Femur (tissue), 1 donor: ENCODE measurements around the gene SLC10A2.

Experiments
- DNase-seq: peaks from one replicate; pipeline ENCODE4 v3.0.0-alpha.2; 2017

Gene SLC10A2

DNA sequence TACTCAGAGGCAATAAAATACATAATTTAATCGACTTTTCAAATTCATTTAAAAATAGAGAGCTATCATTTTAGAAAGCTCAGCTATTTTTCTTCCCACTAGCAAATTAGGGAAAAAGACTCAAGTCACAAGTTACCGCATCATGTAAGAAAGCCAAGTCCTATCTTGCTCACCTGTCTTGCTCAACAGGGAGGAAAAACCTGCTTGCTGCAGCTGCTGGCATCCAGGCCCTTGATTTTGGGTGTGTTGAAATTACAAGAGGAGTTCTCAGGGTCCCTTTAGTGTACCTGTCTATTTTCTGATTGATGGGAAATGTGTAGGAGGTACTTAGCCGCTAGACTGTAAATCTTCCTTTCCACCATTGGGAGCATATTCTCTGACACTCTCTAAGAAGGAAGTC lies 22.2 kb downstream of the SLC10A2 start:
- DNase-seq: no peak

DNA sequence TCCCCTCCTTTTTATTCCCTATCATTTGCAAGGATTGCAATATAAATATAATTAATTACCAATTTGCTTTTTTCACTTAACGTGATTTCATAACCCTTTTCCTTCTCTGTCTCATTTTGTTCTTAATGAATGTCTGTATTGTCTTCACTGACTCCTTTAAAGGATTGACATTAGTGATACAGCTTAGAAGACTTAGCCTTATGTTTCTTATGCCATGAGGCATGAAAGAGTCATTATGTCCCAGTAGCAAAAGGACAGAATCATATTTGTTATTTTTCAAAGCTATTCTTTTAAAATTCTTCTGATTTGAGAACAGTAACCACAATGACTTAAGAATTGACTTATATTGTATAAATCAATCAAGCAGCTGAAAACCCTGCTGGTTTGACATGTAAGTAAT lies 26.2 kb downstream of the SLC10A2 start:
- DNase-seq: no peak

DNA sequence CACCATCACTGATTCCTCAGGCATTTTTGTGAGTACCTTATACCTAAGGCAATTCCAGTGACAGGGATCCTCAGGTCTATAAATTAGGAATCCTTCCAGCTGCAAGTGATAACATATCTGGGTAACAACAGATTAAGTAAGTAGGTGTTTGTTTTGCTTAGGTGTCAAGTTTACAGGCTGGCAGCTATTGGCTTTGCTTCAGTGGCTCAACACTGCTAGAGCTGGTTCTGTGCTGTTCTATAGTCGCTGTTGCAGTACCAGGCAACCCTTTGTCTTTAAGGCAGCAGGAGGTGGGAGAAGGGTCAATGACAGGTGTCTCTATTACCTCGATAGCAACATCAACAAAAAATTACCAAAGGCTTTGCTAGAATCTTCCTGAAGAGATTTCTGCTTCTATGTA lies 27.0 kb downstream of the SLC10A2 start:
- DNase-seq: no peak

DNA sequence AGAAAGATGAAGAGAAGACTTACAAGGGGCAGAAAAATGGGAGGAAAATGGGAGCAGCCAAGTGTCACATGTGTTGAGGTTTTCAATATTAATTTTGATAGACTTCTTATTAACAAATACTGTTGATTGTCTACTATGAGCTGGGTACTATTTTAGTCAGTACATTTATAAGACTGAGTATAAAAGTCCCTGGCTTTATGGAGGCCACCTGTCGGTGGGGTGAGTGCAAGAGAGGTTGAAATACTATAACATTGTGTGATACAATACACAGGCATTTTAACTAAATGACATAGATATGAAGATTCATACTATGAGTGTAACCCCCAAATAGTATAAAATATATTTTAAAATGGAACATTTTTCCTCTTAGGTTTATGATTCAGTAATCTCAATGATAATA lies 29.9 kb downstream of the SLC10A2 start:
- DNase-seq: no peak

DNA sequence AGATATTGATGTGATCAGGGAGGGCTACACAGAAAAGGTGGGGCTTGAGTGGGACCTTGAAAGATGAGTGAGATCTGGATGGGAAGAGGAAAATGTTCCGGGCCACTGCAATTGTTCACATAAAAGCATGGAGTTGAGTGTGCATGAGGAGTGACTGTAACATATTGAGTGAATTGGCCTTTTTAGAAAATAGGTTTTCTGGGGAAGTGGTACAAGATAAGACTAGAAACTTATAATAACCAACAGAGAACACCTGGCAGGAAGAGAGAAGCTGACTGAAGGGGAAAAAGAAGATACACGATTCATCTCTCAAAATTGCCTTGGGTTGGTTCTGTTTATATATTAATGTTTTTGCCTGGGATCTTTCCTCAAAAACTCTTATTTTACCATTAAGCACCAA lies 32.2 kb downstream of the SLC10A2 start:
- DNase-seq: no peak

DNA sequence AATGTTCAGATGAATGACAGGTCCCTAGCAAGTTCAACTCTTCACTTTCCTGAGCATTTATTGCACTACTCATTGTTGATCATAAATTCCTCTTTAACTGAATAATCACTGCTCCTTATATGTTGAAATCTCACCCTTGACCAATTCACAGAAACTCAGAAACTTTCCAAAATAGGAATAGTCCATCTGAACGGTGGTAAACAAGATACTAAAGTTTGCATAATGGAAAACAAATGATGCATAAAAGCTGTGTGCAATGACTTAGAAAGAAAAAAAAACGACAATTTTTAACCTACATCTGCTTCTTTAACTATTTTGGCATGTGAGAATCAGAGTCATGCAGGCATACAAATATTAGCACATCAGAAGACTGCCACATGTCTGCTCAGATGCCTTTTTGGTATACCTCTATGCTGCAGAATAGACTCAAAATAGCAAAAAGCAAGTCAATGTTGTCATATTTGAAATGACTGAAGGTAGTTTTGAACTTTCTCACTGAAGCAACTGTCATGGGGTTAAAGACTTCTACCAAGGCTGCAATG lies 34.8 kb downstream of the SLC10A2 start:
- no peak for DNase-seq

DNA sequence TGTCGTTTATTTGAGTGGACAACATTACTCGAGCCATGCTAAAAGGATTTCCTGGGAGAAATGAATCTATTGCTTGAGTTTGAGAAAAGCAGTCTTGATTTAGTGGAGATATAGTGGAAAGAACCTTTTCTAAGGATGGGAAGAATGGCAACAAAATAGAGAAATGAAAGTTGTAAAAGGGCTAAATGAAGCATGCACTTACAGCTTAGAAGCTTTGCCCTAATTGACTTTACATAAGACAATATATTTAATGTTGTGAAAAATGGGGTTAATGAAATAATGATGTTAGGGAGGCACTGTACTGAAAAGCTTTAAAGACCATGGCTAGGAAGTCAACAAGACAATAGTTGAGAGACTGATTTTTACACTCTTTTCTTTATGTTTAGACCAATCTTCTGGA lies 35.4 kb downstream of the SLC10A2 start:
- DNase-seq: no peak

DNA sequence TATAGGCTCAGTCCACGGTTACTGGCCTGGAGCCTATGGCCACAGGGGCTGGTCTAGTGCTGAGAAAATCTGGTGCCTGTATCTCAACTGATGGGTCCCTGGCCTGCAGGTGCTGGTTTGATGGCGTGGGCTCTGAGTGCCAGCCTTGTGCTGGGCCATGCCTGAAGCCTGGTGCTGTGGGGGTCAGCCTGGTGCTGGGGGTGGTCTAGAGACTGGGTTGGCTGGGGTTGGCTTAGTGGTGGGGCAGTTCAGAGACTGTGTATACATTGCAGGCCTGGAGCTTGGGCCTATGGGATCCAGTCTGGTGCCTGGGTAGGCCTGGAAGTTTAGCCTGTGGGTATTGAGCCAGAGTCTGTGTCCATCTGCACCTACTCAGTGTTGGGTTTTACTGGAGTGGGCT lies 36.4 kb downstream of the SLC10A2 start:
- no peak for DNase-seq

- no peak for DNase-seq
Measured at GRCh38 chr13:103022336-103022735, 43.9 kb downstream of the SLC10A2 start.

DNA sequence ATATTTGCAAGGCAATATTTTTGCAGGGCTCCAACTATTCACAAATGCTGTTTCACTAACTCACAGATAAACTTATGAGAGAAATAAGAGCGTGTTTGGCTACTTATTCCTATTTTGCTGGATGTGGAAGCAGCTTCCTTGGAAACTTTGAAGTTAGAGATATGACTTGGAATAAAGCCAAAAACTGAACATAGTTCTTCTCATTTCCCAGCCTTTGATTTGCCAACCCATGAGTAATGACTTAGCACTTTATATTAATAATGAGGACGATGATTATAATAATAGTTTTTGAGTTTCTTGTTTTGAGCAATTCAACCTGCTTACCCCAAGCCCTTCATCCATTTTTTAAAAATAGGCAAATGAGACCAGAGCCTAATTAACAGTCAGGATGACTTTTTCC lies 47.7 kb downstream of the SLC10A2 start:
- DNase-seq: no peak

- DNase-seq: no peak
Measured at GRCh38 chr13:103012646-103013045, 53.6 kb downstream of the SLC10A2 start.

DNA sequence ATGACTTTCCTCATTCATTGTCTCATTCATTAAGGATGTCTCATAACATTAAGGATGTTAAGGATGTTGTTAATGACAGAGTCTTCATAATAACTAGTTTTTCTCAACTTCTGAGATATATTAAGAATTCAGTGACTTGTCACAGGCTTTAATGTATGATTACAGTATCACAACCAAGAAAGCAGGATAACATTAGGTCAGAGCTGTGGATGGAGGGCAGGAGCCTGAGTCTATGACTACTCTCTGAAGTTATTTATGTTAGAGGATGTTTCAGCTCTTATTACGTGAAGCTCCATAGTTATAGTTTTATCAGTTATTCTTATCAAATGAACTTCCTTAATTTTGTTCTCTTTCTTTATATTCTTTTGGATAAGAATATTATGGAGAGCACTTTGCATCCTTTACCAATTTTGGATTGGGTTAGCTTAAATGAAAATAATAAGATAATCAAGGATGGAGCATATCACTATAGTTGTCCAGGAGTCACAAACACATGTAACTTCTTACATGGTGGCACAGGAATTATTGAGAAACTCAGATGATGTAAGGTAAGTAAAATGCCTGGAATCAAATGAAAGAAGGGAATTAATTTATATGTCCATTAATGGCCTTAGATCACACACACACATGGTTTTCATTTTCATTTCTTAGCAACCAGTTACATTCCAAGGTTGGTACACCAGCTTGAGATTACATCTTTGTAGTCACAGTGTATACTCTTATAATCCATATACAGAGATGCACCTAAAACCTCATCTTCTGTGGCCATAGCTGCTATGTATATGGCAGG lies 57.0 kb downstream of the SLC10A2 start:
- no peak for DNase-seq

DNA sequence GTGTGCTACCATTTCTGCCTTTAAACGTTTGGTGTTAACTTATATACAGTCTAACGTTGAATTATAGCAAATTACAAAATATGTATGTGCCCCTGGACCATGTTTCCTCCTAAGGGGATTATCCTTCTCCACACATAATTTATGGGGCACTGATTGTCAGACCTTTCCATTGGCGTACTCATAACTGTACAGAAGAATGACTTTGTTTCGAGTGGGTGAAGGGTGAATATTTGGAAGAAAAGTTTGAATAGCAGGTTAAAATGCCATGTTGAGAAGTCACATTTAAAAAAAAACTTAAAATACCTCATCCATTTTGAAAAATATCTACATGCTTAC lies 58.8 kb downstream of the SLC10A2 start:
- no peak for DNase-seq

DNA sequence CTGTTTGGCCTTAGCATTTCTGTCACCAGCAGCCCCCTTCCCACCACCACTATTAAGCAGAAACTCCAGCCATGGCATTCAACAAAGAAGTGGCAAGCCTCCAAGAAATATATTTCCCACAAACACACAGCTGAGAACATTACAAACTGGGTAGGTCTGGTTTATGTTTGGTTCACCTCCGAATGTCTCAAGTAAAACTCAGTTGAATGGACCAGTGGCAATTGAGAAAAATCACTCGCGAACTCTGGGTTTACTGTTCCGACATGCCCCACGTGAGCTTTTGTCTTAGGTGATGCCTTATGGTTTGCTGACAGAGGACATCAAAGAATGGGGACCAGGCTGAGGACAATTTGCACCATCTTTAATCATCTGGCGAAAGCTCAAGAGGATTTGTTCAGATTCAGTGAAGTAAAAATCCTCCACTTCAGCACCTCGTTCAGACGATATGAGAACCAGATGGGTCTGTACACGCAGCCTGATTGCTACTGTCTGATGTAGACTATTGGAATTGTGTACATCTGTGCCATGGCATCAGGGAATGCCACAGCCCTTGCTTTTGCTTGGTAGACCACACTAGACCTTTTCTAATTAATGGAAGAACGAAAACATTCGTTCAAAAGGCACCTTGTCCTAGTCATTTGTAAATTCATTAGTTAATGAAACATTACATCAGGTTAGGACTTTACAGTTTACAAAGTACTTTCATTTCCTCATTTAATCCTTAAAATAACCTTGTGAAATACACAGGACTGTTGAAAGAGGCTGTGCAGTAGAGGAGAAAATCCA lies 59.4 kb downstream of the SLC10A2 start:
- DNase-seq: no peak

DNA sequence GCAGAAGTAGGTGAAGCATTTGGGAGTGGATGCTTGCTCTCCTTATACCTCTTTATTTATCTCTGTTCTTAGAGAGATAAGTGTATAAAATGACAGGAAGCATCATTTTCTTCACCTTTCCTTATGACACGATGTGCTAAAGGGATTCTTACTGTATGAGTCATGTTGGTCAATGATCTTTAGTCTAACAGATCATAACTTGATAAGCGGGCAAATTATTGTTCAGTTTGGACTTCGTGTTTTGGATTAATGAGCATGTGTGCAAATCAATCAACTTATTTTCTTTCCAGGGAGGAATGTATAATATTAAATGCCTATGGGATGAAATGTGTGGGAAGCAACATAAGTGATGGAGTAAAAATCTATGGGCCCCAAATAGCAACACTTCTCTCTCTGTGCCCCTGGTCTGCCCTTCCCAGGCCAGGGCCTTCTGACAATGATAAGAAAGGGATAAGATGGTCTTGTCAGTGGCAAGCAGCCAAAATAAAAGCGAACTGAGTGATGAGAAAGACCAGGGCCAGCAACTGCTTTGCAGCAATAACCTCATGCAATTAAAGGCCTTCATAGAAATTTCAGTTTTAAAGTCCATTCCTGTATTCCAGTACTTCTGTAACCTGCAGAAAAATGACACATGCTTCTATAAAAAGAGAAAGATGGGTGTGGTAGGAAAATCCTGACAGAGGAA lies 61.4 kb downstream of the SLC10A2 start:
- DNase-seq: no peak

DNA sequence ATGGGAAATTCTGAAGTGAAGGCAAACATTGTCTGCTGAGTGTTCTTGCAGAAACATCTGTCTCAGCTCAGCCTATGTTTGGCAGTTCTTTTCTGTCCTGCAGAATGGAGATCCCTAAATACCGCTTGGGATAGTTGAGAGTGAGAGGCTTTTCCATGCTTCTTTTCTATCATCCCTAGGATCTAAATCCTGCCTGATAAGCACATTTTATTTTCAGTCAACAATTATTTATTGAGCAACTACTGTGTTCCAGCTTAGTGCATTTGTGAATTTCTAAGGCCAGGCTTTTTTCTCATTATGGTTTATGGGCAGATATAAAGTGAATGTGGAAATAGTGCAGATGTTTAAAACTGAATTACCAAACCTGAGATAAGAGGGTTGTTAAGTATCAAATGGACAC lies 62.6 kb downstream of the SLC10A2 start:
- no peak for DNase-seq

- no peak for DNase-seq
Measured at GRCh38 chr13:103002279-103002678, 63.9 kb downstream of the SLC10A2 start.

DNA sequence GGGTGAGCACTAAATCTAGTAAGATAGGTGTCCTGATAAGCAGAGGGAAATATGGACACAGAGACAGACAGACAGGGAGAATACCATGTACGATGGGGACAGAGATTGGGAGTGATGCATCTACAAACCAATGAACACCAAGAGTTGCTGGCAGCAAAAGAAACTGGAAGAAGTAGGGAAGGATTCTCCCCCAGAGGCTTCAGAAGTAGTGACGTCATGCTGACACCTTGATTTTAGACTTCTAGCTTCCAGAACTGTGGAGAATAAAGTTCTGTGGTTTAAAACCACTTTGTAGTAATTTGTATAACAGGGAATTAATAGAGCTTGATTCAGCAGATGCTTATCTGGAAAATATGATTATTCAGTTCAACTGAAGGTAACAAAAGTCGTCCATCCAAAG lies 66.1 kb downstream of the SLC10A2 start:
- no peak for DNase-seq

- no peak for DNase-seq
Measured at GRCh38 chr13:102999499-102999898, 66.7 kb downstream of the SLC10A2 start.
